ENCODE data around the gene TMEM19.

GRCh38 chr12:71726548-71726947 lies 40.7 kb downstream of the TMEM19 start:
- TF ChIP-seq, protein P1, sequence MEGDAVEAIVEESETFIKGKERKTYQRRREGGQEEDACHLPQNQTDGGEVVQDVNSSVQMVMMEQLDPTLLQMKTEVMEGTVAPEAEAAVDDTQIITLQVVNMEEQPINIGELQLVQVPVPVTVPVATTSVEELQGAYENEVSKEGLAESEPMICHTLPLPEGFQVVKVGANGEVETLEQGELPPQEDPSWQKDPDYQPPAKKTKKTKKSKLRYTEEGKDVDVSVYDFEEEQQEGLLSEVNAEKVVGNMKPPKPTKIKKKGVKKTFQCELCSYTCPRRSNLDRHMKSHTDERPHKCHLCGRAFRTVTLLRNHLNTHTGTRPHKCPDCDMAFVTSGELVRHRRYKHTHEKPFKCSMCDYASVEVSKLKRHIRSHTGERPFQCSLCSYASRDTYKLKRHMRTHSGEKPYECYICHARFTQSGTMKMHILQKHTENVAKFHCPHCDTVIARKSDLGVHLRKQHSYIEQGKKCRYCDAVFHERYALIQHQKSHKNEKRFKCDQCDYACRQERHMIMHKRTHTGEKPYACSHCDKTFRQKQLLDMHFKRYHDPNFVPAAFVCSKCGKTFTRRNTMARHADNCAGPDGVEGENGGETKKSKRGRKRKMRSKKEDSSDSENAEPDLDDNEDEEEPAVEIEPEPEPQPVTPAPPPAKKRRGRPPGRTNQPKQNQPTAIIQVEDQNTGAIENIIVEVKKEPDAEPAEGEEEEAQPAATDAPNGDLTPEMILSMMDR (IDR thresholded peaks at IDR 0.05), result no peak
- no peak for TF ChIP-seq POLR2A (IDR thresholded peaks at IDR 0.05)
